Measurements from ENCODE around the gene PKNOX1. TPM values are rescaled to one million over a fixed set of nuclear protein-coding genes. Genes with fewer than 3 reads are reported as not detected.
A peak's percentile ranks its signal among the peaks of the same experiment; 100 is the strongest.
"Not testable (repeated sequence)": the region's sequence is repeated elsewhere in the genome, so short reads cannot be mapped to it uniquely, and the experiment has no call there.

The PKNOX1 gene
- total RNA-seq, 1 experiment from 2014 or later = 19.7 TPM

DNA sequence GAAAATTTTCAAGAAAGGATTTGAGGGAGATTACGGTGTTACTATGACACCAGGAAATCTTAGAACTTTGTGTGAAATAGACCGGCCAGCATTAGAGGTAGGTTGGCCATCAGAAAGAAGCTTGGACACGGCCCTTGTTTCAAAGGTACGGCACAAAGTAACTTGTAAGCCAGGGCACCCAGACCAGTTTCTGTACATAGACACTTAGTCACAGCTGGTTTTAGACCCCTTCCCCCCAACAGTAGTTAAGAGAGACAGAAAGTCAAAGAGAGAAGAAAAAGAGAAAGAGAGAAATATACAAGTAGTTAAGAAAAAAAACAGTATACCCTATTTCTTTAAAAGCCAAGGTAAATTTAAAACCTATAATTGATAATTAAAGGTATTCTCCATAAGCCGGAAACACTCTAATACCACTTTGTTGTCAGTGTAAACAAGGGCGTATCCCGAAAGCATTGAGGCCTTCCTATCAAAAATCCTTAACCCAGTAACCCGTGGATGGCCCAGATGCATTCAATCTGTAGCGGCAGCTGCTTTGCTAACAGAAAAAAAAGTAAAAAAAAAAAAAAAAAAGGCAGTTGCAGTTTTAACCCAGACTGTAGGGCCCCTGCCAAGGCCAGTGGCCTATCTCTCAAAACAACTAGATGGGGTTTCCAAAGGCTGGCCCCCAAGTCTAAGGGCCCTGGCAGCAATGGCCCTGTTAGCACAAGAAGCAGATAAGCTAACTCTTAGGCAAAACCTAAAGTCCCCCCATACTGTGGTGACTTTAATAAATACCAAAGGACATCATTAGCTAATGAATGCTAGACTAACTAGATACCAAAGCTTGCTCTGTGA is 41.0 kb upstream of the PKNOX1 start:
- H3K9me2 ChIP-seq (replicated peaks; ENCODE audit: insufficient read depth, low read length); DNase-seq: not testable (repeated sequence)

DNA sequence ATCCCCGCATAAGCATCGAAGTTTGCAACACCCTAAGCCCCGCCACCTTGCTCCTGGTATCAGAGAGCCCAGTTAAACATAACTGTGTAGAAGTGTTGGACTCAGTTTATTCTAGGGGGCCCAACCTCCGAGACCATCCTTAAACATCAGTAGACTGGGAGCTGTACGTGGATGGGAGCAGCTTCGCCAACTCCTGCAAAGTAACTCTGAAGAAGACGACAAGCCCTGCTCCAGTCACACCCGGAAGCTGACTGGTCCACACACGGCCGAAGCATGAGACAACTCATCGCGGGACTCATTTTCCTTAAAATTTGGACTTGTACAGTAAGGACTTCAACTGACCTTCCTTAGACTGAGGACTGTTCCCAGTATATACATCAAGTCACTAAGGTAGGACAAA is 40.4 kb upstream of the PKNOX1 start:
- H3K79me2 ChIP-seq (ENCODE audit: low read length); H3K9me3 ChIP-seq (ENCODE audit: low read length); H3K4me2 ChIP-seq (ENCODE audit: low read depth, low read length, poor library complexity, severe bottlenecking); H3K36me3 ChIP-seq (ENCODE audit: insufficient read depth, low read length); H3K9ac ChIP-seq (ENCODE audit: low read length); H3K27me3 ChIP-seq (ENCODE audit: low read length); H4K20me1 ChIP-seq (ENCODE audit: insufficient read depth, low read depth, low read length); H2AFZ ChIP-seq (ENCODE audit: low read length); H3K4me3 ChIP-seq (ENCODE audit: low read length); H3K27ac ChIP-seq (ENCODE audit: low read length); H3K9me2 ChIP-seq (replicated peaks; ENCODE audit: insufficient read depth, low read length); DNase-seq: not testable (repeated sequence)
- H3K4me1 ChIP-seq (ENCODE audit: low read length) = peaks cover 11% of the 10 kb centered on the region

More for the DNA sequence above, 41.0 kb upstream of the PKNOX1 start:
- H3K27ac ChIP-seq (ENCODE audit: low read length); H3K79me2 ChIP-seq (ENCODE audit: low read length); H2AFZ ChIP-seq (ENCODE audit: low read length); H3K9ac ChIP-seq (ENCODE audit: low read length); H3K27me3 ChIP-seq (ENCODE audit: low read length); H3K4me3 ChIP-seq (ENCODE audit: low read length); H3K36me3 ChIP-seq (ENCODE audit: insufficient read depth, low read length); H4K20me1 ChIP-seq (ENCODE audit: insufficient read depth, low read depth, low read length); H3K4me2 ChIP-seq (ENCODE audit: low read depth, low read length, poor library complexity, severe bottlenecking); H3K9me3 ChIP-seq (ENCODE audit: low read length): not testable (repeated sequence)
- peaks cover 11% of the 10 kb centered on the region for H3K4me1 ChIP-seq (ENCODE audit: low read length)

DNA sequence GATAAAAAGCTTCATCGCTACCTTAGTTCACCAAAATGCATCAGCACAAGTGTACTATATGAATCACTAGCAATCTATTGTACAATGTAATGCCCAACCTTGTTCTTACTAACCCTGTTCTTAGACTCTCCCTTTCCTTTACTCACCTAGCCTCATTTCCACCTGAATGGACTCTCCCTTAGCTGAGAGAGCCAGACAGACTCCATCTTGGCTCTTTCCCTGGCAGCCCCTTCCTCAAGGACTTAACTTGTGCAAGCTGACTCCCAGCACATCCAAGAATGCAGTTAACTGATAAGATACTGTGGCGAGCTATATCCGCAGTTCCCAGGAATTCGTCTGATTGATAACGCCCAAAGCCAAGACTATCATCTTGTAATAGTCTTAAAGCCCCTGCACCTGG is 38.0 kb upstream of the PKNOX1 start:
- H3K9ac ChIP-seq (ENCODE audit: low read length); H3K4me3 ChIP-seq (ENCODE audit: low read length); H3K79me2 ChIP-seq (ENCODE audit: low read length); H3K36me3 ChIP-seq (ENCODE audit: insufficient read depth, low read length); H3K9me2 ChIP-seq (replicated peaks; ENCODE audit: insufficient read depth, low read length); H3K27ac ChIP-seq (ENCODE audit: low read length); DNase-seq; H3K27me3 ChIP-seq (ENCODE audit: low read length); H3K4me2 ChIP-seq (ENCODE audit: low read depth, low read length, poor library complexity, severe bottlenecking); H3K9me3 ChIP-seq (ENCODE audit: low read length); H2AFZ ChIP-seq (ENCODE audit: low read length); H4K20me1 ChIP-seq (ENCODE audit: insufficient read depth, low read depth, low read length): not testable (repeated sequence)
- H3K4me1 ChIP-seq (ENCODE audit: low read length) = peaks cover 11% of the 10 kb centered on the region

- not testable (repeated sequence) for H2AFZ ChIP-seq (ENCODE audit: low read length); H3K27me3 ChIP-seq (ENCODE audit: low read length); H3K36me3 ChIP-seq (ENCODE audit: insufficient read depth, low read length); H3K4me2 ChIP-seq (ENCODE audit: low read depth, low read length, poor library complexity, severe bottlenecking); H3K9me3 ChIP-seq (ENCODE audit: low read length); H3K4me3 ChIP-seq (ENCODE audit: low read length); H3K79me2 ChIP-seq (ENCODE audit: low read length); H3K9ac ChIP-seq (ENCODE audit: low read length); H3K9me2 ChIP-seq (replicated peaks; ENCODE audit: insufficient read depth, low read length); H3K4me1 ChIP-seq (ENCODE audit: low read length); H3K27ac ChIP-seq (ENCODE audit: low read length); H4K20me1 ChIP-seq (ENCODE audit: insufficient read depth, low read depth, low read length)
- DNase-seq = peak; percentile 58
Observed at GRCh38 chr21:42937034-42937940, 37.1 kb upstream of the PKNOX1 start.

GRCh38 chr21:42937960-42938605 is 36.3 kb upstream of the PKNOX1 start:
- H4K20me1 ChIP-seq (ENCODE audit: insufficient read depth, low read depth, low read length) = no peaks in the 10 kb centered on the region
- no peak overlapping the region for H3K27ac ChIP-seq (ENCODE audit: low read length)
- no peak overlapping the region for H2AFZ ChIP-seq (ENCODE audit: low read length)
- H3K4me1 ChIP-seq (ENCODE audit: low read length) = peaks cover 8% of the 10 kb centered on the region
- H3K27me3 ChIP-seq (ENCODE audit: low read length) = no peaks in the 10 kb centered on the region
- no peaks in the 10 kb centered on the region for H3K36me3 ChIP-seq (ENCODE audit: insufficient read depth, low read length)
- no peak overlapping the region for H3K4me3 ChIP-seq (ENCODE audit: low read length)
- H3K9me2 ChIP-seq (replicated peaks; ENCODE audit: insufficient read depth, low read length) = no peaks in the 10 kb centered on the region
- H3K9me3 ChIP-seq (ENCODE audit: low read length) = no peaks in the 10 kb centered on the region
- no peaks in the 10 kb centered on the region for H3K79me2 ChIP-seq (ENCODE audit: low read length)
- no peak overlapping the region for H3K4me2 ChIP-seq (ENCODE audit: low read depth, low read length, poor library complexity, severe bottlenecking)
- no peak overlapping the region for H3K9ac ChIP-seq (ENCODE audit: low read length)
- no peak for DNase-seq

GRCh38 chr21:42938606-42938995 is 35.8 kb upstream of the PKNOX1 start:
- not testable (repeated sequence) for H3K79me2 ChIP-seq (ENCODE audit: low read length); DNase-seq; H3K4me2 ChIP-seq (ENCODE audit: low read depth, low read length, poor library complexity, severe bottlenecking); H2AFZ ChIP-seq (ENCODE audit: low read length); H3K4me1 ChIP-seq (ENCODE audit: low read length); H3K9ac ChIP-seq (ENCODE audit: low read length); H3K9me3 ChIP-seq (ENCODE audit: low read length); H3K9me2 ChIP-seq (replicated peaks; ENCODE audit: insufficient read depth, low read length); H4K20me1 ChIP-seq (ENCODE audit: insufficient read depth, low read depth, low read length); H3K4me3 ChIP-seq (ENCODE audit: low read length); H3K27me3 ChIP-seq (ENCODE audit: low read length); H3K27ac ChIP-seq (ENCODE audit: low read length); H3K36me3 ChIP-seq (ENCODE audit: insufficient read depth, low read length)

GRCh38 chr21:42939582-42940413 is 34.6 kb upstream of the PKNOX1 start:
- H3K27me3 ChIP-seq (ENCODE audit: low read length) = no peaks in the 10 kb centered on the region
- H3K9me3 ChIP-seq (ENCODE audit: low read length) = no peaks in the 10 kb centered on the region
- no peaks in the 10 kb centered on the region for H4K20me1 ChIP-seq (ENCODE audit: insufficient read depth, low read depth, low read length)
- no peak for DNase-seq
- no peaks in the 10 kb centered on the region for H3K79me2 ChIP-seq (ENCODE audit: low read length)
- no peak overlapping the region for H3K4me3 ChIP-seq (ENCODE audit: low read length)
- no peak overlapping the region for H2AFZ ChIP-seq (ENCODE audit: low read length)
- H3K9me2 ChIP-seq (replicated peaks; ENCODE audit: insufficient read depth, low read length) = no peaks in the 10 kb centered on the region
- no peak overlapping the region for H3K4me2 ChIP-seq (ENCODE audit: low read depth, low read length, poor library complexity, severe bottlenecking)
- H3K27ac ChIP-seq (ENCODE audit: low read length) = no peak overlapping the region
- no peaks in the 10 kb centered on the region for H3K36me3 ChIP-seq (ENCODE audit: insufficient read depth, low read length)
- no peak overlapping the region for H3K9ac ChIP-seq (ENCODE audit: low read length)
- peaks cover 8% of the 10 kb centered on the region for H3K4me1 ChIP-seq (ENCODE audit: low read length)

Measured in Karpas-422 (cell line).